Dedifferentiated amniotic fluid mesenchymal stem cell (primary cell): ENCODE measurements around the gene KCNA2.

Experiments used
- DNase-seq: peaks from one replicate; pipeline ENCODE4 v3.0.0-alpha.2; 2016; ENCODE audit errors: extremely low spot score

KCNA2 gene

DNA sequence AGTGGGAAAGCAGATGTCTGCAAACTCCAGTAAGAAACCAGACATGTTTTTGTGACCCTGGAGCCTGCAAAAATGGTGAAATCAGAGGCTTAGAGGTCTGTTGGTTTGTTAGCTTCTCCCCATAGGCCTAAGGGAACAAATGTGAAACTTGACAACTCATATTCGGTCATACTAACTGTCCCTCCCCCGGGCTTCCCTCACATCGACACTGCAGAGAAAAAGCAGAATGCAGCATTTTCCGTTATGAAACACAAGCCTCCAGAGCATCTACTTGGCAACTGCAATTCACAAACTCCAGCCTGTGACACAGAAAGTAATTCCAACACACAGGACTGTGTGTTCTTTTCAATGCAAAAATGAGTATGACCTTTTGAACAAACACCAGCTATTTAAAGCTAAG lies 3.7 kb downstream of the KCNA2 start:
- no peak for DNase-seq

DNA sequence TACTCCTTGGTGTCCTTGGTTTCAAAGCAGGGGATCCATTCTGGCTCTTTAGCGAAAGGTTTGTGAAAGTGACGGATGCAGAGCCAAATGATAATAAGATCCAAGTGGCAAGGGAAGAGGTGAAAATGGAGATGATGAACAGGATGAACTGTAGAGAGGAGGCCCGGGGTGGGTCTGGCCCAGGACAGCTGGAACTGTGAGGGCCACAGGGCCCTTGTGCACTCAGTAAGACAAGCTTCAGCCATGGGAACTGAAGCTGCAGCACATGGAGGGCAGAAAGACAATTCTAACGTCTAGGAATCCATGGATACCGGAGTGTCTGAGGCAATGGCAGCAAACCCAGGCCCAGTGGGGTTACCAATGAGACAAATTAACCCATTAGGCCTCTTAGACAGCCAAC lies 4.8 kb downstream of the KCNA2 start:
- DNase-seq, result no peak

DNA sequence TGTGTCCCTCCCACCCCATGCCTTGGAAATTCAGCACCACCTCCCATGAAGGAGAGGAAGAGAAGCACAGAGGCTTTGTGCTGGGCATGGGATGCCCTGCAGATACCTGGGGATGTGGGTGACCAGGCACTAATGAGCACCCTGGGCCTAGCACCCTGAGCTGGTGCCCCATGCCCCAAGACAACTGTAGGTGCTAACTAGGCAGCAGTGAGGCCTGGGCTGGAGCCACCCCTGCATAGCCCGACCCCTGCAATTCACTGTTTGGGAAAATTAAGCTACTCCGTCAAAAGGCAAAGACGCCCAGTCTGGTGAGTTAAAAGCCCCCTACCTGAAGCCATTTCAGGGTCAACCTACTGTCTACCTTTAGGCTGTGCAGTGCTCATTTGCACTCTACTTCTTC lies 5.4 kb downstream of the KCNA2 start:
- no peak for DNase-seq

DNA sequence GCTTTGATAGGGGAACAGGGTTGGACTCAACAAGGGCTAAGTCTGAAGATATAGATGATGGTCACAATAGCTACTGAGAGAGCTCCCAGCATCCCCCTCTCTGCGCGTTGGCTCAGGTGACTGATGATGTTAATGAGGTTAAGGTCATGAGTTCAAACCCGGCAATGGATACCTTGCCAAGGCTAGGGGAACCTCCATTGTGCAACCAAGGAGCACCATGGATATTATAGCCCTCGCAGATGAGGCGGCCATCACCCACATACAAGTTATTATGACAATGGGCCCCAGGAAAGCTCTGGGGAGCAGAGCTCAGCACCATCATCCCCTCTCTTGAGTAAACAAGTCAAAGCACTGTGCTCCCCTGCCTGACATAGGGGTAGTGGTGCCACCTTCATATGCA lies 8.2 kb downstream of the KCNA2 start:
- DNase-seq, result no peak

DNA sequence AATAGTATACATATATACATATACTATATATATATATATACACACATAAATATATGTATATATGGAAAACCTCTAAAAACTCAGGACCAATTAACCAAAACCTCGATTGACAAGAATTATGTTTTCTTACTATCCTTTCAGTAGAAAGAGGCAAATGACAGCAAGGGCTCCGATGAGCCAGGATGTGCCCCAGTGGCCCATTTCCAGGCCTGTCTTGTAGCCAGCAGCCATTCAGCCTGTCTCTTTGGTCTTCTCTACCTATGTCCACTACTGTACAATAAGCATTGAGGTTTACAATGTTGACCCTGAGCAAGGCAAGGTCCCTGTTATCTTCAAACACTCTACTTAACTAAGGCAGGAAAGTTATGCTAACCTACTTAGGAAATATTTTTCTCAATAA lies 9.8 kb downstream of the KCNA2 start:
- no peak for DNase-seq

DNA sequence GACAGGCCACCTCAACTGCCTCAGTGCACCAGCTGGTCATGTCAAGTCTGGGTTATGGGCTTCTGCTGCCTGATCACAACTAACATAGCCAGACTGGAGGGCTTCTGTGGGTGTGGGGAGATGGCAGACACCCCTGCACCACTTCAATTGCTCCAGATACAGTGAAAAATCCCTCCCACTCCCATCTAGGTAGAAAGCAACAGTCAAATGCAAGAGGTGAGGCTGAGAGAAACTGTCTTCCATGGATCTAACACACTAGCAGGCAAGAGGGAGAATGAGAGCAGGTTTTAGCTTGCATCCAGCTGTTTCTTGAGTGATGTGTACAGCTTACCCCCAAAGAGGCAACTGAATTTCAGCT lies 10.8 kb downstream of the KCNA2 start:
- no peak for DNase-seq

DNA sequence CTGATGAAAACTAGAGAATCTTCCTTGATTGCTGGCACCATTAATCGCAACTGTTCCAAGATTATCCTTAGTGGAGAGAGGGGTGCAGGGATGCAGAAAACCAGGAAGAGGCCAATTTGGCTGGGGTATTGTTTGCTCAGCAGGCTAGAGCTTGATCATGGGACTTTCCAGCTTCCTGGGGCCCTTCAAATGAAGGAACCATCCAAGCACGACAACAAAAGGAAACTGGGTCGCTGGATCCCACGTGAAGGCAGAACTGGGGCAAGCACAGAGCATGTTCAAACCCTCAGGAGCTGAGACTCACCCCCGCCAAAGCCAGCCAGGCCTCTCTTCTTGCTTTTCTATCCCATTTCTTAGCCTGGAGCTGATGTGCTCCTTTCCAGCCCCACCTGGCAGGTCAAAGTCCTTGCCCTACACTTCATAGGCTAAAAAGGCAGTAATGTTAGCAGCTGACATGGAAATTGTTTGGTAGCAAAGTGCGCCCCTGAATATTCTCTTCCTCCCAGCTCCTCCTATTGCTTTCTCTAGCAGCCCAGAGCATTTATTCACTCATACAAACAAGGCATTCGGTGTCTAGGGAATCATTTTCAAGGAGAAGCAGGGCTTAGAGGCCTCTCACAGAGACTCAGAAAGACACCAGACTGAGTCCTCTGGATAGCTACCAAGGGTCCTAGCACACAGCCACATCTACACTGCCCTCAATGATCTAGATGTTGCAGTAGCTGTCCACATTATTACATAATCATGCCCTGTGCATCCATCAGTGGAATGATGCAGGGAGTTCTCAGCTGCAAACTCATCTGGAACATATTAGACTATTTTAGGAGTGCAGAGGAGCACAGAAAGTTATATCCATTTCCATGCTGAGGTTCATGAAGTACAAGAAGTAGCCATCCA lies 11.5 kb downstream of the KCNA2 start:
- no peak for DNase-seq

DNA sequence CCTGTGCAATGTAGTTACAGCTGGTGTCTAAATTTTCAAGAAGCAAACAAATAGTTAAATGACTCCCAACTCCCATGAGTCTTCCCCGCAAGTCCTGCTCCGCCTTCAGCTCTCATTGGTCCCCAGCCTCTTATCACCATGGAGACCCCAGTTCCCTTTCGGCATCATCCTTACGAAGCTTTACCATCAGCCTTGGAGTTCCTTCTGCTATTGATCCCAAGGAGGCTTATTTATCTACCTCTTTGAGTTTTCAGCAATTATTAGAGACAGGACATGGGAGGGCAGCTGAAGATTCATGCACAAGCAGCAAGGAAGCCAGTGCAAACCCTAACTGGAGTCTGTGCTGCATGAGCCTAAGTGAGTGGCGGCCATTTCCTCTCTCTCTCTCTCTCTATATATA lies 12.3 kb downstream of the KCNA2 start:
- no peak for DNase-seq

DNA sequence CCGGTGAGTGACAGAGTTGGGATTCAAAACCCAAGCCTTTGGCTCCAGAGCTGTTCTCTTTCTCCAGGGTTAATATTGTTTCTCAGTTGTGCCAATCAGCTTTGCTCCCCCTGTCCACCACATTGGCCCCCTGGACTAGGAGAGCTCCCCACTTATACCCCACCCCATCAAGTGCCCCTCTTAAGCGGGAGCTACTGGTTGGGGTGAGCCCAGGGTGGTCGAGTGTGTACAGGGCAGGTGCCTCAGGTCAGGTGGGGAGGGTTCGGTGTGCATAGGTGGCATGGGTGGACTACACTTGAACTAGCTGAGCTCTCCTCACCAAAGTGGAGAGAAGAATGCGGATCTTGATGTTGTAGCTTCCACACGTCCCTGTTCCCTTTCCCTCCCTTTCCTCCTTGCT lies 14.2 kb downstream of the KCNA2 start:
- DNase-seq, result no peak

DNA sequence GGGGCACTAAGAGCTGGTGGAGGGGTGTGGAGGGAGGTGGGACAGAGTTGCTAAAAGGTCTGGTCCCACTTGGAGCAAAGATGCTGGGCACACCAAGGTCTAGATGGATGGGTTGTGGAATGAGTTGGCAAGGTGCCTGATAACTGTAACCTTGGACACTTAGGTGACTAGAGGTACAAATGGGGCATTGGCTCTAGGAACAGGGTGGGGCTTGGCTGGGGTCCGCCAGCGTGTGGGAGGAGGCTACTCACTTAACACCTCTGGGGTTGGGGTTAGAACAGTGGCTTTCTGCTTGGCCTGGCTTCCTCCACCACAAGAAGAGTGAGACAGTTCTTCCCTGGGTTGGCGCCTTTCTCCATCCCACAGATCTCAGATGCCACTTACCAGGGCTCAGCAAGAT lies 17.2 kb downstream of the KCNA2 start:
- DNase-seq, result no peak

DNA sequence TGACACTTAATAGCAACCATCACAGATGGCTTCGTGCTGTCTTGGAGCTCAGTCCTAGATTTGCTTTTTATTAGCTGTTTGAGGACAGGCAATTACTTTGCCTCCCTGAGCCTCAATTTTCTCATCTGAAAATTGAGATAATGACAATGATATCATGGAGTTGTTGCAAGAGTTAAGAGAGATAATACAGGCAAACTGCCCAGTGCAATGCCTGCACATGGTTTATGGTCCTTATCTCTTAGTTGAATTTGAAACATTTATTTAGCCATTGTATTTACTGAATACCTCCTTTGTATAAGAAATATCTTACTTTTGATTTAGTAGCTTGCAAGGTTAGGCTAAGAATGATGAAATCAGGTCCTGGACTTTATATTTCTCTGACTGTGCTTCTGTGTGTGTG lies 17.7 kb downstream of the KCNA2 start:
- no peak for DNase-seq

DNA sequence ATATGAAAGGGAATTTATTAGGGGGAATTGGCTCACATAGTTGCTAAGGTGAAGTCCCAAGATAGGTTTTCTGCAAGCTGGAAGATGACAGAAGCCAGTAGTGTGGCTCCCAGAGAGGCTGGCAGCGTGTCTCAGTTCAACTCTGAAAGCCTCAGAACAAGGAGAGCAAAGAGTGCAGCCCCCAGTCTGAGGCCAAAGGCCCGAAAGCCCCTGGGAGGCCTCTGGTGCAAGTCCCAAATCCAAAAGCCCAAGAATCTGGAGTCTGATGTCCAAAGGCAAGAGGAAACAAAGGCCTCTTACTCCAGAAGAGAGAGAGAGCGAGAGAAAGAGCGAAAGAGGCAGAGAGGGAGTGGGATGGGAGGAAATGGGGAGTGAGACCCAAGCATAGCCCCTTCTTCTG lies 18.3 kb downstream of the KCNA2 start:
- DNase-seq, result no peak

DNA sequence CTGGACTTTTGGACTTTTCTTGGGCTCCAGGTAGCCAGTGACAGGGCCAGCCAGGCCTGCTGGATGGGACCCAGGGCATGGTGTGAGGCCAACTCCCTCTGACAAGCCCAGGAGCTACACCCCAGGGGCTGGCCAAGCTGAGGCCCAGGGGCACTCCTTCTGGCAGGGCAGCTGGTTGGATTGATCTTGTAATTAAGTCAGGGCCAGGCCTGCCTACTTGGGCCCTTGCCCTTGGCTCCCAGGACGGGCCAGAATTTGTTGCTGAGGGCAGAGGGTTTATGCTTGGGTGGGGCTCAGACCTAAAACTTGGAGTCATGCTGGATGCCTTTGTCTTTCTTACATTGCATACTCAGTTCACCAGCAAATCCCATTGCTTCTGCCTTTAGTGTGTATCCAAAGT lies 20.7 kb downstream of the KCNA2 start:
- no peak for DNase-seq

DNA sequence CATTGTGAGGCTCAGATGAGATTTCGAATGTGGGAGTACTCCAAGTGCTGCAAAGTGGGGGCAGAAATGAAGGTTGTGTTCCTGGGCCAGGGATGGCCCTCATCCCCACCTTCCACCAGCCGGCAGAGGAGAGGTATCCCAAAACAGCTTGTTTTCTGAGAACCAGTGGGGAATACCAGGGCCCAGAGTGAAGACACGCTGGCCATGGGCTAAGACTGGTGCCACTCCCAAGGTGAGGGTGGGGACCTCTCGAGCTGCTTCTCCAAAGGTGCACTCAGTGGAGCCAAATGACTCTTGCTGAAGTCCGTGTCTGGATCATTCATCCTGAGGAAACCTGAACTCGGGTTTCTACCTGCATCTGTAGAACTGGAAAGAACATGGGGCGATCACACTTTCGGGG lies 22.1 kb downstream of the KCNA2 start:
- DNase-seq, result no peak

DNA sequence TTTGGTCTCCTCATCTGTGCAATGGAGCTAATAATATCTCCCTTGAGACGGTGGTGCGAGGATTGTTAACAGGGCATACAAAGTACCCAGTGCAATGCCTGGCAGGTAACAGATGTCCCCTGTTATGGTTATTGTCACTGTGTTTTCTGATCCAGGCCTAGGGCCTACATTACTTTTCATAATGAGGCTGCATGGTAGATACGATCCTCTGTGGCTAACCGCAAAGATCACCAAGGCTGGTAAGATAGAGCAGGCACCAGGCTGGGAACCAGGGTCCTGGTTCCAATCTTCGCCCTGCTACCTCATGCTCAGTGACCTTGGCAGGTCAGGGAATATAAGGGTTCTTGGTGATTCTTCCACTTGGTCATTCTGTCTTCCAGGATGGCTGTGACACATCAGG lies 22.7 kb downstream of the KCNA2 start:
- no peak for DNase-seq

DNA sequence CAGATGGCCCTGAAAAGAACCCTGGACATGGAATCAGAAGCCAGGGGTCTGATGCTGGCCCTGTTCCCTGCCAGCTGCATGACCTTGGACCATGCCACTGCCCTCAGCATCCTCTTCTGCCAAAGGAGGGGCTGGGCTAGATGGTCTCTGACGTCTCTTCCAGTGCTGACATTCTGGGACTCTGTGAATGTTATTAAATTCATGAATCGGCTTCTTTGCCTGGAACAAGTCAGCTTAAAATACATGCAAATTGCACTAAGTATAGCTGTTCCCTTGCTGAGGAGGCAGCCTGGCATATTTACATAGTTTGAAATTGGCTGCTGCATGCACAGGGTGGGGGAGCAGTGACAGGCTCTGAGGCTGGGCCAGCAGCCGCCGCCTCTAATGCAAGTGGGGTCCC lies 23.8 kb downstream of the KCNA2 start:
- DNase-seq, result no peak

DNA sequence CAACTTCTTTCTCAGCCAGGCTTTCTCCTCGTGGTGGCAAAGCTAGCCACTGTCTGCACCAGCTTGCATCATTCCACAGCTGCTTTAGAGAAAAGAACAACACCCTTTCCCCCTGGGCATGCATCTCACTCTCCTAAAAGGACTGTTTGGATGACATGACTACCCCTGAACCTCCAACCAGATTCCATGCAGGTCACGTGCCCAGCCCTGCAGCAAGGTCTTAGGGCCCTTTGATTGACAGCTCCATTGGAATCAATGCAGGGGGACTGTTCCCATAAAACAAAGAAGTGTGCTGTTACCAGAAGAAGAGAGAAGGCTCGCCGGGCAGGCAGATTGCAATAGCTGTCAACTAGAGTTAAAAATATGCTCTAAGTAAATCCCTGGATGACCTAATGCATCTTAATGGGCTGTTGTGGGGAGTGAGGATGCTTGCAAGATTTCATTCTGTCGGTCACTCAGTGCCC lies 24.4 kb downstream of the KCNA2 start:
- DNase-seq, result no peak

DNA sequence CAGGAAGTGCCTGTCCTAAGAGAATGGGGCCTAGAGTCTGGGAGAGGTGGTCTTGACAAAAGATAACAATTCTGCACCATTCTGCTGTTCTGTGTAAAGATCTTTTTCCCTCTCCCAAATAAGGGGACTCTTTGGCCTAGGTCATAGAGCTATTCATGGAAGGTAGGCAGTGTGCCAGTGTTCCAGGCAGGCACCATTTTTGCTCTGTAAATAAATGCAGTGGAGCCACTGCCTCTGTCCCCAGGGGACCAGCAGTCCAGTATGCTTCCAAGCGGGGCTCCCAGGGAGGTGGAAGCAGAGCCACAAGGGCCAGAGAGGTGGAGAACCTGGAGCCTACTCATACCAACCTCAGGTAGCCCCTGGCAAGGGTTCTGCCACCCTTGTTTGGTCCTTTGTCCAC lies 25.9 kb downstream of the KCNA2 start:
- no peak for DNase-seq

DNA sequence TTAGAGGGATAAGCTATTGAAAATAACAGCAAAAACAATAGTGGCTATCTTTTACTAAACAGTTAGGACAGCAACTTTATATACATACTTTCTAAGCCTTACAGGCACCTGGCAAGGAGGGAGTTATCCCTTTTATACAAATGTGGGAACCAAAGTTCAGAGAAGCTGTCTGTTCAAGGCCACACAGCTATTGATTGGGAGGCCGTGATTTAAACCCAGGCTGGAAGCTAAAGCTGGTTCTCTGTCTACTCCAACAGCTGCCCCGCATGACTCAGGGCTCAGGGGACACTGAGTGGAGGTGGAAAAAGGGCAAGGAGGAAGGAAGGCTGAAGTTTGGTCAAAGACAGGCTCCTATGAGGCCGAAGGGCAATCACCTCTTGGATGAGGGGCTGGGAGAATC lies 26.7 kb downstream of the KCNA2 start:
- DNase-seq, result no peak

DNA sequence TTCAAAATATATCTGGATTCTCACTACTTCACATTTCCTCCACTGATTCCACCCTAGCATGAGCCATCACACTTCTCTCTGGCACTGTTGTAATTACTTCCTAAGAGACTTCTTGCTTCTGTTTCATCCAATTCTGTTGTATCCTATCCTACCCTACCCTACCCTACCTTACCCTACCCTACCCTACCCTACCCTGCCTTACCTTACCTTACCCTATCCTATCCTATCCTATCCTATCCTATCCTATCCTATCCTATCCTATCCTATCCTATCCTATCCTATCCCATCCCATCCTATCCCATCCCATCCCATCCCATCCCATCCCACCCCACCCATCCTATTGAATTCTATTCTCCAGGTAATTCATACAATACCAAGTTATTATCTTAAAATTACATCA lies 29.7 kb downstream of the KCNA2 start:
- DNase-seq, result no peak

DNA sequence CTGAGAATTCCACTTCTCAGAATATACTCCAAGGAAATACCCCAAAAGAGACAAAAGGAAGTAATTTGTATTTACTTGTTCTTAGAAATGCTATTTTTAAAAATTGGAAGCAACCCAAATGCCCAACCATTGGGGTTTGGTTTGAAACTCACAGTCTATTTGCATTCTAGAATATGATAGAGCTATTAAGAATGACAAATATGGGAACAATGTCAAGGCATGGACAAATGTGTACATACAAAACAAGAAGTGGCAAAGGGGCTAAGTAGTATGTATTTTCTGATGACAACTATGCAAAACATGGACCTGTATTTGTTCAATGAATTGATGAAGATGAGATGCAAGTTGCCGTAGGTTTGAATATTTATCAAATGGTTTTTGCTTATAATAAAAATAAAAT lies 32.8 kb downstream of the KCNA2 start:
- DNase-seq, result no peak

DNA sequence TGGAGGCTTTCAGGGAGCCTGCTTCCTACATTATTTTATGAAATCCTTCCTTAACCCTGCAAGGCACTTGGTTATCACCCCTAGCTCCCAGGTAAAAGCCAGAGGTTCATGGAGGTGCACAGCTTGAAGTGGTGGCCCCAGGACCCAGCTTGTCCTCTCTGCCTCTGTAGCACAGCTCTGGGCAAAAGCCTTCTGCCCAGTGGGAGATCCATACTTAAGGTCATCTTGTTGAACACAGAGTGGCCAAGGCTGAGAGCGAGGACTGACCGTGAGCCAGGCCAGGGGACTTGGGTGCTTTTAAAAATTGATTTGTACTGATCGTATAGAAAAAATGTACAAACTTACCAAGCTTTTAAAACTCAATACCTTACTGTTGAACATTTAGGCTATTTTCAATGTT lies 33.4 kb downstream of the KCNA2 start:
- no peak for DNase-seq

DNA sequence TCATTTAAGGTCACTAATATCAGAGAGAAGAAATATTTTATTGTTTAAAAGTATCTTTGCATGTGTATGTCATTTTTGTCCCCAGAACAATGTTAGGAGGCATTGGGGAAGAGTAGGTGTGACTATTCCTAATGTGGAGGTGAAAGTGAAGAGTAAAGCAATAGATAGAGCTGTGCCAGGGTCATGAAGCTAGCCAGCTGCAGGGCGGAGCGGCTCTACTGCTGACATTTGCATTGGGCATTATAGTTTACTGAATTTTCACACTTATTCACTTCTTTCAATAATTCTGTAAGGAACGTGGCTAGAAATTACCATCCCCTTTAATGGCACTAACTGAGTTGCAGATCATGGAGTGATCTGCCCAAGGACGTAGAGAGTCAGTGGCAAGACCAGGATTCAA lies 35.3 kb downstream of the KCNA2 start:
- no peak for DNase-seq

DNA sequence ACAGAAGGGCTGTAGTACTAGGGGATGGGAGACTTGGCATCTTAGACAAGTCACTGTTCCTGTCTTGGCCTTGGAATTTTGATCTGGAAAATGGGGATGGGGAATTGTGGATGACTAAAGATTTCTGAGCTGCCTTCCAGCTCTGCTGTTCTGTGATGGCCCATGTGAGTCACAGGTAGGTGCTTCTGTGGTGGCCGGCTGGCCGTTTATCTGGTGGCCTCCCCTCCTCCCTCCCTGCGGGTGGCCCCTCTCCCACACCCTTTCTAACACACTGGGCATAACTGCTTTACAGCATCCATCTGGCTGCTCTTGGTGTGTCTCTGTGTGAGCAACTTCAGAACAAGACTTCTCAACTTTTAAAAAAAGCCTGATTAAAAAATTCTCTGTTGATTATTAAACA lies 35.9 kb downstream of the KCNA2 start:
- no peak for DNase-seq
